OCI-LY7 (cell line): ENCODE results near the gene WNT7B.

Experiments
- CTCF ChIP-seq: fragments of 200-600 bp; sonication (generic); conservative IDR thresholded peaks from 2 replicates; pipeline ENCODE4 v1.5.1; 2014; ENCODE audit warnings: mild to moderate bottlenecking, antibody characterized with exemption, low read length, moderate library complexity, mixed read lengths
- EZH2phosphoT487 ChIP-seq: fragments of 200-600 bp; sonication (generic); IDR thresholded peaks from 2 replicates; pipeline ENCODE4 v1.6.1; 2018; ENCODE audit warnings: low read depth, borderline replicate concordance, mild to moderate bottlenecking, mixed run types, antibody characterized with exemption, low read length, moderate library complexity, mixed read lengths

GRCh38 chr22:45903355-45904135, 73.4 kb downstream of the WNT7B start:
- TF ChIP-seq EZH2phosphoT487 (no peak), CTCF (no peak)
